KOPT-K1 (cell line): ENCODE results near the gene FAM184A.

Experiments
- H3K27ac ChIP-seq: fragments of 200-600 bp; sonication (generic); 2 replicates; pipeline ENCODE4 v1.5.1; 2016; ENCODE audit warnings: antibody characterized with exemption, mild to moderate bottlenecking, low read depth, low read length; ENCODE audit not compliant: poor library complexity, severe bottlenecking
- H3K36me3 ChIP-seq: fragments of 200-600 bp; sonication (generic); 2 replicates; pipeline ENCODE4 v1.5.1; 2017; ENCODE audit warnings: antibody characterized with exemption, mild to moderate bottlenecking, low read length, moderate library complexity; ENCODE audit not compliant: insufficient read depth
- H3K9me3 ChIP-seq: fragments of 200-600 bp; sonication (generic); 2 replicates; pipeline ENCODE4 v1.5.1; 2017; ENCODE audit warnings: antibody characterized with exemption, low read length, mild to moderate bottlenecking; ENCODE audit not compliant: insufficient read depth, poor library complexity, severe bottlenecking

The FAM184A gene

GRCh38 chr6:118940770-118941169 lies 137.7 kb downstream of the FAM184A start:
- Histone ChIP-seq H3K9me3 (peaks cover 50% of the 10 kb centered on the region), H3K36me3 (no peaks in the 10 kb centered on the region), H3K27ac (no peak overlapping the region)

- Histone ChIP-seq H3K36me3 (no peaks in the 10 kb centered on the region), H3K27ac (no peak overlapping the region), H3K9me3 (peaks cover 40% of the 10 kb centered on the region)
These were observed 138.8 kb downstream of the FAM184A start for GRCh38 chr6:118939683-118940082.

- Histone ChIP-seq H3K27ac (no peak overlapping the region), H3K9me3 (peaks cover 19% of the 10 kb centered on the region), H3K36me3 (peaks cover 22% of the 10 kb centered on the region)
These were observed 142.3 kb downstream of the FAM184A start for GRCh38 chr6:118935978-118936703.

GRCh38 chr6:118935331-118935668 lies 143.2 kb downstream of the FAM184A start:
- H3K36me3 ChIP-seq, result peaks cover 30% of the 10 kb centered on the region
- peak overlapping the region; percentile 95 for H3K27ac ChIP-seq
- H3K9me3 ChIP-seq, result peaks cover 12% of the 10 kb centered on the region

GRCh38 chr6:118934461-118935330 lies 143.8 kb downstream of the FAM184A start, which contains the start of gene MCM9:
MCM9 (minus strand) TSS chr6:118935159; CDS start chr6:118931723, 3,436 bp downstream.
- peaks cover 34% of the 10 kb centered on the region for H3K36me3 ChIP-seq
- H3K27ac ChIP-seq, result peak within 1 kb of the TSS; percentile 95
- peaks cover 12% of the 10 kb centered on the region for H3K9me3 ChIP-seq

- H3K36me3 ChIP-seq, result peaks cover 42% of the 10 kb centered on the region
- H3K27ac ChIP-seq, result peak overlapping the region; percentile 95
- peaks cover 12% of the 10 kb centered on the region for H3K9me3 ChIP-seq
These were observed 144.5 kb downstream of the FAM184A start for GRCh38 chr6:118933855-118934460.

GRCh38 chr6:118932421-118932820 lies 146.0 kb downstream of the FAM184A start:
- H3K9me3 ChIP-seq, result peaks cover 12% of the 10 kb centered on the region
- H3K36me3 ChIP-seq, result peaks cover 57% of the 10 kb centered on the region
- no peak overlapping the region for H3K27ac ChIP-seq

- Histone ChIP-seq H3K9me3 (peaks cover 4% of the 10 kb centered on the region), H3K27ac (no peak overlapping the region), H3K36me3 (peaks cover 65% of the 10 kb centered on the region)
These were observed 147.0 kb downstream of the FAM184A start for GRCh38 chr6:118931436-118931835.

- Histone ChIP-seq H3K36me3 (peaks cover 73% of the 10 kb centered on the region), H3K27ac (no peak overlapping the region), H3K9me3 (no peaks in the 10 kb centered on the region)
These were observed 147.8 kb downstream of the FAM184A start for GRCh38 chr6:118930680-118931079.

- no peaks in the 10 kb centered on the region for H3K9me3 ChIP-seq
- peaks cover 98% of the 10 kb centered on the region for H3K36me3 ChIP-seq
- H3K27ac ChIP-seq, result no peak overlapping the region
These were observed 155.4 kb downstream of the FAM184A start for GRCh38 chr6:118923035-118923434.

GRCh38 chr6:118921084-118921483 lies 157.4 kb downstream of the FAM184A start:
- Histone ChIP-seq H3K36me3 (peaks cover 97% of the 10 kb centered on the region), H3K9me3 (no peaks in the 10 kb centered on the region), H3K27ac (no peak overlapping the region)

- Histone ChIP-seq H3K27ac (no peak overlapping the region), H3K9me3 (no peaks in the 10 kb centered on the region), H3K36me3 (peaks cover 96% of the 10 kb centered on the region)
These were observed 160.1 kb downstream of the FAM184A start for GRCh38 chr6:118918329-118918725.

GRCh38 chr6:118917546-118918328 lies 160.7 kb downstream of the FAM184A start:
- Histone ChIP-seq H3K36me3 (peaks cover 96% of the 10 kb centered on the region), H3K27ac (no peak overlapping the region), H3K9me3 (no peaks in the 10 kb centered on the region)

GRCh38 chr6:118914598-118914997 lies 163.9 kb downstream of the FAM184A start:
- Histone ChIP-seq H3K9me3 (no peaks in the 10 kb centered on the region), H3K27ac (no peak overlapping the region), H3K36me3 (peaks cover 96% of the 10 kb centered on the region)
